ENCODE results near the gene EGR2. TPM values are rescaled to one million over a fixed set of nuclear protein-coding genes. Genes with fewer than 3 reads are reported as not detected.

The EGR2 gene
- total RNA-seq, 1 experiment from 2014 or later = 0.82 TPM

DNA sequence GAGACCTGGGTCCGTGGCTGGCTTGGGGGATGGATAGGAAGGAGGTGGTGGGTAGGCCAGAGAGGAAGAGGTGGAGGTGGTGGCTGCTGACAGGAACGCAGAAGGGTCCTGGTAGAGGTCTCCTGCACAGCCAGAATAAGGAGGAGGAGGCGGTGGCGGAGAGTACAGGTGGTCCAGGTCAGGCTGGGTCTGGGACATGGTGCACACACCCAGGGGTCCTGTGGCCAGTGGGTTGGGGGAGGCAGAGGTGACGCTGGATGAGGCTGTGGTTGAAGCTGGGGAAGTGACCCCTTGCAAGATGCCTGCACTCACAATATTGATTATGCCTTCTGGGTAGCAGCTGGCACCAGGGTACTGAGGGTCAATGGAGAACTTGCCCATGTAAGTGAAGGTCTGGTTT, 2.2 kb downstream of the EGR2 start:
- TF ChIP-seq, protein P1, sequence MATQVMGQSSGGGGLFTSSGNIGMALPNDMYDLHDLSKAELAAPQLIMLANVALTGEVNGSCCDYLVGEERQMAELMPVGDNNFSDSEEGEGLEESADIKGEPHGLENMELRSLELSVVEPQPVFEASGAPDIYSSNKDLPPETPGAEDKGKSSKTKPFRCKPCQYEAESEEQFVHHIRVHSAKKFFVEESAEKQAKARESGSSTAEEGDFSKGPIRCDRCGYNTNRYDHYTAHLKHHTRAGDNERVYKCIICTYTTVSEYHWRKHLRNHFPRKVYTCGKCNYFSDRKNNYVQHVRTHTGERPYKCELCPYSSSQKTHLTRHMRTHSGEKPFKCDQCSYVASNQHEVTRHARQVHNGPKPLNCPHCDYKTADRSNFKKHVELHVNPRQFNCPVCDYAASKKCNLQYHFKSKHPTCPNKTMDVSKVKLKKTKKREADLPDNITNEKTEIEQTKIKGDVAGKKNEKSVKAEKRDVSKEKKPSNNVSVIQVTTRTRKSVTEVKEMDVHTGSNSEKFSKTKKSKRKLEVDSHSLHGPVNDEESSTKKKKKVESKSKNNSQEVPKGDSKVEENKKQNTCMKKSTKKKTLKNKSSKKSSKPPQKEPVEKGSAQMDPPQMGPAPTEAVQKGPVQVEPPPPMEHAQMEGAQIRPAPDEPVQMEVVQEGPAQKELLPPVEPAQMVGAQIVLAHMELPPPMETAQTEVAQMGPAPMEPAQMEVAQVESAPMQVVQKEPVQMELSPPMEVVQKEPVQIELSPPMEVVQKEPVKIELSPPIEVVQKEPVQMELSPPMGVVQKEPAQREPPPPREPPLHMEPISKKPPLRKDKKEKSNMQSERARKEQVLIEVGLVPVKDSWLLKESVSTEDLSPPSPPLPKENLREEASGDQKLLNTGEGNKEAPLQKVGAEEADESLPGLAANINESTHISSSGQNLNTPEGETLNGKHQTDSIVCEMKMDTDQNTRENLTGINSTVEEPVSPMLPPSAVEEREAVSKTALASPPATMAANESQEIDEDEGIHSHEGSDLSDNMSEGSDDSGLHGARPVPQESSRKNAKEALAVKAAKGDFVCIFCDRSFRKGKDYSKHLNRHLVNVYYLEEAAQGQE (IDR thresholded peaks at IDR 0.05; ENCODE audit: insufficient read depth in 1 of 2, low read depth in 2 of 2, low read length in 1 of 2) = no peak
- no peak for TF ChIP-seq TCF7L2 (IDR thresholded peaks at IDR 0.05; ENCODE audit: low read depth, low read length)
- no peak for TF ChIP-seq SIN3A (IDR thresholded peaks at IDR 0.05; ENCODE audit: borderline replicate concordance, insufficient read depth, low read depth, low read length)
- TF ChIP-seq, protein P2, sequence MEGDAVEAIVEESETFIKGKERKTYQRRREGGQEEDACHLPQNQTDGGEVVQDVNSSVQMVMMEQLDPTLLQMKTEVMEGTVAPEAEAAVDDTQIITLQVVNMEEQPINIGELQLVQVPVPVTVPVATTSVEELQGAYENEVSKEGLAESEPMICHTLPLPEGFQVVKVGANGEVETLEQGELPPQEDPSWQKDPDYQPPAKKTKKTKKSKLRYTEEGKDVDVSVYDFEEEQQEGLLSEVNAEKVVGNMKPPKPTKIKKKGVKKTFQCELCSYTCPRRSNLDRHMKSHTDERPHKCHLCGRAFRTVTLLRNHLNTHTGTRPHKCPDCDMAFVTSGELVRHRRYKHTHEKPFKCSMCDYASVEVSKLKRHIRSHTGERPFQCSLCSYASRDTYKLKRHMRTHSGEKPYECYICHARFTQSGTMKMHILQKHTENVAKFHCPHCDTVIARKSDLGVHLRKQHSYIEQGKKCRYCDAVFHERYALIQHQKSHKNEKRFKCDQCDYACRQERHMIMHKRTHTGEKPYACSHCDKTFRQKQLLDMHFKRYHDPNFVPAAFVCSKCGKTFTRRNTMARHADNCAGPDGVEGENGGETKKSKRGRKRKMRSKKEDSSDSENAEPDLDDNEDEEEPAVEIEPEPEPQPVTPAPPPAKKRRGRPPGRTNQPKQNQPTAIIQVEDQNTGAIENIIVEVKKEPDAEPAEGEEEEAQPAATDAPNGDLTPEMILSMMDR (IDR thresholded peaks at IDR 0.05) = no peak
- TF ChIP-seq POLR2AphosphoS5 (IDR thresholded peaks at IDR 0.05; ENCODE audit: low read depth, low read length) = no peak
- H3K27ac ChIP-seq (ENCODE audit: low read length) = no peak overlapping the region
- intact Hi-C loops (cut with micrococcal nuclease; ENCODE audit: unreplicated experiment) (loop anchor here (10.0 kb wide), 1 partner anchor 549 kb away; the partner anchor contains the start of gene RTKN2), in situ Hi-C loops (cut with HindIII; ENCODE audit: low pct_unique_long_range_greater_than_20kb, low sequenced_read_pairs) (no loop called here)
- no TSS peak for BruUV-seq (replicated peaks)
- CTCF ChIA-PET = no interaction called here
- DNase-seq (ENCODE audit: low read depth, low spot score) (no peak), ATAC-seq (no peak)
- peaks cover 18% of the 10 kb centered on the region for H3K27me3 ChIP-seq (ENCODE audit: control insufficient read depth, insufficient read depth, low read length)
- H3K4me1 ChIP-seq (ENCODE audit: control insufficient read depth, insufficient read depth, low read length) = peaks cover 11% of the 10 kb centered on the region
- no peaks in the 10 kb centered on the region for H3K36me3 ChIP-seq (ENCODE audit: control insufficient read depth, insufficient read depth, low read length)
- POLR2A ChIA-PET = no interaction called here
- H3K4me3 ChIP-seq (ENCODE audit: low read depth in 2 of 2, low read length in 2 of 2) = no peak overlapping the region
- no peaks in the 10 kb centered on the region for H3K9me3 ChIP-seq (ENCODE audit: control insufficient read depth, insufficient read depth, low read depth, low read length)

DNA sequence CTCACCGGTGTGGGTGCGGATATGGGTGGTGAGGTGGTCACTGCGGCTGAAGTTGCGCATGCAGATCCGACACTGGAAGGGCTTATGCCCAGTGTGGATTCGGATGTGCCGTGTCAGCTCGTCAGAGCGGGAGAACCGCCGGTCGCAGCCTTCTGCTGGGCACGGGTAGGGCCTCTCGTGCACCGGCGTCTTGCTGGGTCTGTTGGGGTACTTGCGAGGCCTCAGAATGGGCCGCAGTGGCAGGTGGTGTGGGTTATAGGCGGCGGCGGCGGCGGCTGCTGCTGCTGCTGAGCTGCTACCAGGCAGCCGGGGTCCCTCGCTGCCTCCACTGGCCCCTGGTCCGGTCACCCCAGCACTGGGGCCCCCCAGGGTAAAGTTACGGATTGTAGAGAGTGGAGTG, 2.7 kb downstream of the EGR2 start:
- intact Hi-C loops (cut with micrococcal nuclease; ENCODE audit: unreplicated experiment) = loop anchor here (10.0 kb wide), 1 partner anchor 549 kb away; the partner anchor contains the start of gene RTKN2

More for the DNA sequence above, 2.7 kb downstream of the EGR2 start:
- in situ Hi-C loops (cut with HindIII; ENCODE audit: low pct_unique_long_range_greater_than_20kb, low sequenced_read_pairs) = no loop called here
- H3K9me3 ChIP-seq (ENCODE audit: control insufficient read depth, insufficient read depth, low read depth, low read length) = no peaks in the 10 kb centered on the region
- TF ChIP-seq, protein P1 (IDR thresholded peaks at IDR 0.05; ENCODE audit: insufficient read depth in 1 of 2, low read depth in 2 of 2, low read length in 1 of 2) = no peak
- TF ChIP-seq, protein P2 (IDR thresholded peaks at IDR 0.05) = no peak
- TF ChIP-seq SIN3A (IDR thresholded peaks at IDR 0.05; ENCODE audit: borderline replicate concordance, insufficient read depth, low read depth, low read length) (no peak), TCF7L2 (IDR thresholded peaks at IDR 0.05; ENCODE audit: low read depth, low read length) (no peak), POLR2AphosphoS5 (IDR thresholded peaks at IDR 0.05; ENCODE audit: low read depth, low read length) (no peak)
- H3K36me3 ChIP-seq (ENCODE audit: control insufficient read depth, insufficient read depth, low read length) = no peaks in the 10 kb centered on the region
- ChIA-PET POLR2A (no interaction called here), CTCF (no interaction called here)
- DNase-seq (ENCODE audit: low read depth, low spot score) (no peak), ATAC-seq (no peak)
- BruUV-seq (replicated peaks) = no TSS peak
- H3K27me3 ChIP-seq (ENCODE audit: control insufficient read depth, insufficient read depth, low read length) = peaks cover 16% of the 10 kb centered on the region
- peaks cover 11% of the 10 kb centered on the region for H3K4me1 ChIP-seq (ENCODE audit: control insufficient read depth, insufficient read depth, low read length)
- H3K4me3 ChIP-seq (ENCODE audit: low read depth in 2 of 2, low read length in 2 of 2) = no peak overlapping the region
- H3K27ac ChIP-seq (ENCODE audit: low read length) = no peak overlapping the region

Data from Panc1 (cell line).